NCI-H446 treated with DMSO at 0.1 percent for 48 hours (cell line): ENCODE data around the gene SH3RF3.

Experiments
- DNase-seq: peaks from one replicate; lab custom pipeline; 2025; lab: John Stamatoyannopoulos, UW

Gene SH3RF3

GRCh38 chr2:109397893-109398292 lies 268.9 kb downstream of the SH3RF3 start:
- DNase-seq, result no peak

- DNase-seq, result no peak
Observed at GRCh38 chr2:109398366-109399015, 269.5 kb downstream of the SH3RF3 start.

- no peak for DNase-seq
Observed at GRCh38 chr2:109399066-109399465, 270.1 kb downstream of the SH3RF3 start.

GRCh38 chr2:109400102-109400501 lies 271.1 kb downstream of the SH3RF3 start:
- DNase-seq, result no peak

- no peak for DNase-seq
Observed at GRCh38 chr2:109401370-109401769, 272.4 kb downstream of the SH3RF3 start.

GRCh38 chr2:109402180-109402579 lies 273.2 kb downstream of the SH3RF3 start:
- no peak for DNase-seq

- DNase-seq, result no peak
Observed at GRCh38 chr2:109402980-109403840, 274.2 kb downstream of the SH3RF3 start.

GRCh38 chr2:109403841-109404201 lies 274.8 kb downstream of the SH3RF3 start:
- DNase-seq, result no peak

GRCh38 chr2:109404681-109405080 lies 275.7 kb downstream of the SH3RF3 start:
- DNase-seq, result no peak

- no peak for DNase-seq
Observed at GRCh38 chr2:109405873-109406272, 276.9 kb downstream of the SH3RF3 start.

GRCh38 chr2:109406301-109406700 lies 277.3 kb downstream of the SH3RF3 start:
- no peak for DNase-seq

- DNase-seq, result no peak
Observed at GRCh38 chr2:109407276-109408042, 278.5 kb downstream of the SH3RF3 start.

- DNase-seq, result no peak
Observed at GRCh38 chr2:109408043-109408335, 279.0 kb downstream of the SH3RF3 start.

GRCh38 chr2:109409321-109410038 lies 280.5 kb downstream of the SH3RF3 start:
- peak; percentile 3 for DNase-seq

- DNase-seq, result no peak
Observed at GRCh38 chr2:109410039-109410815, 281.2 kb downstream of the SH3RF3 start.

- DNase-seq, result no peak
Observed at GRCh38 chr2:109411640-109412325, 282.8 kb downstream of the SH3RF3 start.

GRCh38 chr2:109415581-109416013 lies 286.6 kb downstream of the SH3RF3 start:
- no peak for DNase-seq

- no peak for DNase-seq
Observed at GRCh38 chr2:109417701-109418335, 288.8 kb downstream of the SH3RF3 start.

- DNase-seq, result no peak
Observed at GRCh38 chr2:109418716-109419115, 289.7 kb downstream of the SH3RF3 start.

- no peak for DNase-seq
Observed at GRCh38 chr2:109419171-109419756, 290.3 kb downstream of the SH3RF3 start.
